ENCODE measurements around the gene EPHA8. TPM values are rescaled to one million over a fixed set of nuclear protein-coding genes. Genes with fewer than 3 reads are reported as not detected.

The EPHA8 gene
- total and polyA plus RNA-seq, 2 of the 13 experiments (the other 11 are each of a cell fraction or from before 2014, with no cell fraction given), result not detected

DNA sequence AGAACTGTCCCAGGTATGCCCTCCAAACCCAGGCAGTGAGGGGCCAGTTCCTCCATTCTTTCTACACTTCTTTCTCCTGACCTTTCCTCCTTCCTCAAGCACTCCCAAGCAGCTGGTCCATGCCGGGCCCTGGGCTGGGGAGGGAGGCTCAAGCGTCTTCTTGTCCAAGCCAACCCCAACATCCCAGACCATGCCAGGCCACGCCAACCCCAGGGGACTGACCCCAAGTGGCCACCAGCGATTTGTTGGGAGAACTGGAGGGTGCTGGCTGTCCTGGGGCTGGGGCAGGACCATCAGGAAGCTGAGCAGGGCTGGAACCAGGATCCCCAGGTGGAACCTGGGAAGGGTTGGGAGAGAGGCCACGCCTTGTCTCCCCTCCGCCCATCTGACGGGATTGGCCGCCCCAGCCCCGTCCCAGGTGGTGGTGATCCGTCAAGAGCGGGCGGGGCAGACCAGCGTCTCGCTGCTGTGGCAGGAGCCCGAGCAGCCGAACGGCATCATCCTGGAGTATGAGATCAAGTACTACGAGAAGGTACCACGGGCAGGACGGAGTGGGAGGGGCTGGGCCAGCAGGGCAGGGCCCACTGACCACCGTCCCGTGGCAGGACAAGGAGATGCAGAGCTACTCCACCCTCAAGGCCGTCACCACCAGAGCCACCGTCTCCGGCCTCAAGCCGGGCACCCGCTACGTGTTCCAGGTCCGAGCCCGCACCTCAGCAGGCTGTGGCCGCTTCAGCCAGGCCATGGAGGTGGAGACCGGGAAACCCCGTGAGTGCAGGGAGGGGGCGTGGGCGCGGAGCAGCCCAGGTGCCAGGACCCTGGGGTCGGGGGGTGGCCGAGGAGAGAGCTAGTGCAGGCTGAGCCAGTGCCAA is 29.9 kb downstream of the EPHA8 start:
- intact Hi-C loops (cut with micrococcal nuclease; ENCODE audit: unreplicated experiment) (no loop called here), in situ Hi-C loops (cut with HindIII; ENCODE audit: extremely low pct_ligation_motif_present, low pct_unique_long_range_greater_than_20kb) (no loop called here)
- FAIRE-seq (no peak), ATAC-seq (no peak), DNase-seq (ENCODE audit: low spot score) (no peak)
- peaks cover 20 to 82% of the 10 kb centered on the region in 2 experiments; a peak in 4 of 5 replicates for H3K27me3 ChIP-seq (ENCODE audit: control insufficient read depth in 1 of 2, insufficient read depth in 2 of 2, low read length in 2 of 2)
- no peak overlapping the region for H3K4me3 ChIP-seq (replicated peaks in 1 of 3; ENCODE audit: insufficient read depth in 1 of 3, low read depth in 2 of 3, low read length in 3 of 3)
- H3K79me2 ChIP-seq (ENCODE audit: insufficient read depth, low read length), result no peaks in the 10 kb centered on the region
- CTCF ChIA-PET (ENCODE audit: low intra/inter-chr PET ratio, low total read pairs), result no interaction called here
- no peaks in the 10 kb centered on the region for H4K20me1 ChIP-seq (ENCODE audit: insufficient read depth, low read length)
- no peak overlapping the region for H3K27ac ChIP-seq (ENCODE audit: extremely low read length, insufficient read depth, low read length)
- H3K36me3 ChIP-seq (replicated peaks in 1 of 2; ENCODE audit: control insufficient read depth in 1 of 2, insufficient read depth in 2 of 2, low read length in 2 of 2), result no peaks in the 10 kb centered on the region
- 9% methylated on average over 11 of the region's 38 CpGs for WGBS (ENCODE audit: low lambda C conversion rate)
- no peak overlapping the region for H3K4me2 ChIP-seq (ENCODE audit: low read depth, low read length)
- POLR2A ChIA-PET, result no interaction called here
- H2AFZ ChIP-seq (ENCODE audit: low read length), result no peak overlapping the region
- H3K4me1 ChIP-seq (ENCODE audit: insufficient read depth, low read length), result no peaks in the 10 kb centered on the region
- no TSS peak for BruUV-seq (replicated peaks)
- H3K9ac ChIP-seq (ENCODE audit: insufficient read depth, low read depth, low read length), result no peak overlapping the region
- no peaks in the 10 kb centered on the region for H3K9me3 ChIP-seq (ENCODE audit: low read length)
- TF ChIP-seq RAD51 (IDR thresholded peaks at IDR 0.05; ENCODE audit: borderline replicate concordance), result no peak
- no peak for TF ChIP-seq ZNF121 (CRISPR knock-in tag; IDR thresholded peaks at IDR 0.05)
- TF ChIP-seq AKAP8 (CRISPR knock-in tag; IDR thresholded peaks at IDR 0.05), result no peak

DNA sequence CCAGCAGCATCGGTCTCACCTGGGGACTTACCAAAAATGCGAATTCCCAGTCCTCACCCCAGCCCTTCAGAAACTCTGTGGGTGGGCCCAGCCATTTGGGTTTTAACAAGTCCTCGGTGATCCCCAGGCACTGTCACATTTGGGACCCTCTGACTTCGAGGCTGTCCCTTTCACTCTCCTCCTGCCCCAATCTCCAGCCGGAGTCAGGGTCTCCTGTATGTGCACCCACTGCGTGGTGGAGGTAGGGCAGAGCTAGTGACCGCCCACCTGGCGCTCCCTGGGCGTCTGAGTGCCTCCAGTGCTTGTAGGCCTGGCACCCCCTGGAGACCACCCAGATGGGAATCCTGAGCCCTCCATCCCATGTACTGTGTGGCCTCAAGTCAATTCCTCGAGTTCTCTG is 31.1 kb downstream of the EPHA8 start:
- Histone ChIP-seq H3K36me3 (replicated peaks in 1 of 2; ENCODE audit: control insufficient read depth in 1 of 2, insufficient read depth in 2 of 2, low read length in 2 of 2) (no peaks in the 10 kb centered on the region), H3K4me3 (replicated peaks in 1 of 3; ENCODE audit: insufficient read depth in 1 of 3, low read depth in 2 of 3, low read length in 3 of 3) (no peak overlapping the region), H3K4me1 (ENCODE audit: insufficient read depth, low read length) (no peaks in the 10 kb centered on the region), H4K20me1 (ENCODE audit: insufficient read depth, low read length) (no peaks in the 10 kb centered on the region), H3K9ac (ENCODE audit: insufficient read depth, low read depth, low read length) (no peak overlapping the region), H3K9me3 (ENCODE audit: low read length) (no peaks in the 10 kb centered on the region), H3K27ac (ENCODE audit: extremely low read length, insufficient read depth, low read length) (no peak overlapping the region), H3K4me2 (ENCODE audit: low read depth, low read length) (no peak overlapping the region), H3K79me2 (ENCODE audit: insufficient read depth, low read length) (no peaks in the 10 kb centered on the region), H2AFZ (ENCODE audit: low read length) (no peak overlapping the region), H3K27me3 (ENCODE audit: control insufficient read depth in 1 of 2, insufficient read depth in 2 of 2, low read length in 2 of 2) (peaks cover 20 to 83% of the 10 kb centered on the region in 2 experiments; a peak in 4 of 5 replicates)
- in situ Hi-C loops (cut with HindIII; ENCODE audit: extremely low pct_ligation_motif_present, low pct_unique_long_range_greater_than_20kb) (no loop called here), intact Hi-C loops (cut with micrococcal nuclease; ENCODE audit: unreplicated experiment) (no loop called here)
- no TSS peak for BruUV-seq (replicated peaks)
- POLR2A ChIA-PET, result no interaction called here
- WGBS (ENCODE audit: low lambda C conversion rate), result 18% methylated on average over 5 of the region's 10 CpGs
- ATAC-seq, result no peak
- CTCF ChIA-PET (ENCODE audit: low intra/inter-chr PET ratio, low total read pairs), result no interaction called here
- DNase-seq (ENCODE audit: low spot score), result no peak
- no peak for FAIRE-seq
- TF ChIP-seq, protein P1, sequence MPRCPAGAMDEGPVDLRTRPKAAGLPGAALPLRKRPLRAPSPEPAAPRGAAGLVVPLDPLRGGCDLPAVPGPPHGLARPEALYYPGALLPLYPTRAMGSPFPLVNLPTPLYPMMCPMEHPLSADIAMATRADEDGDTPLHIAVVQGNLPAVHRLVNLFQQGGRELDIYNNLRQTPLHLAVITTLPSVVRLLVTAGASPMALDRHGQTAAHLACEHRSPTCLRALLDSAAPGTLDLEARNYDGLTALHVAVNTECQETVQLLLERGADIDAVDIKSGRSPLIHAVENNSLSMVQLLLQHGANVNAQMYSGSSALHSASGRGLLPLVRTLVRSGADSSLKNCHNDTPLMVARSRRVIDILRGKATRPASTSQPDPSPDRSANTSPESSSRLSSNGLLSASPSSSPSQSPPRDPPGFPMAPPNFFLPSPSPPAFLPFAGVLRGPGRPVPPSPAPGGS (CRISPR knock-in tag; IDR thresholded peaks at IDR 0.05), result no peak
- TF ChIP-seq MTF2 (CRISPR knock-in tag; IDR thresholded peaks at IDR 0.05; ENCODE audit: borderline replicate concordance), result no peak
- no peak for TF ChIP-seq SRSF4 (IDR thresholded peaks at IDR 0.05; ENCODE audit: low read depth, low read length, poor library complexity, severe bottlenecking)
- TF ChIP-seq POGZ (CRISPR knock-in tag; IDR thresholded peaks at IDR 0.05), result no peak
- TF ChIP-seq GATA4 (IDR thresholded peaks at IDR 0.05; ENCODE audit: borderline replicate concordance, low read depth), result no peak
- TF ChIP-seq, protein P2, sequence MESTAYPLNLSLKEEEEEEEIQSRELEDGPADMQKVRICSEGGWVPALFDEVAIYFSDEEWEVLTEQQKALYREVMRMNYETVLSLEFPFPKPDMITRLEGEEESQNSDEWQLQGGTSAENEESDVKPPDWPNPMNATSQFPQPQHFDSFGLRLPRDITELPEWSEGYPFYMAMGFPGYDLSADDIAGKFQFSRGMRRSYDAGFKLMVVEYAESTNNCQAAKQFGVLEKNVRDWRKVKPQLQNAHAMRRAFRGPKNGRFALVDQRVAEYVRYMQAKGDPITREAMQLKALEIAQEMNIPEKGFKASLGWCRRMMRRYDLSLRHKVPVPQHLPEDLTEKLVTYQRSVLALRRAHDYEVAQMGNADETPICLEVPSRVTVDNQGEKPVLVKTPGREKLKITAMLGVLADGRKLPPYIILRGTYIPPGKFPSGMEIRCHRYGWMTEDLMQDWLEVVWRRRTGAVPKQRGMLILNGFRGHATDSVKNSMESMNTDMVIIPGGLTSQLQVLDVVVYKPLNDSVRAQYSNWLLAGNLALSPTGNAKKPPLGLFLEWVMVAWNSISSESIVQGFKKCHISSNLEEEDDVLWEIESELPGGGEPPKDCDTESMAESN (CRISPR knock-in tag; conservative IDR thresholded peaks at IDR 0.05), result no peak
- TF ChIP-seq WIZ (CRISPR knock-in tag; IDR thresholded peaks at IDR 0.05), result no peak
- TF ChIP-seq, protein P3, sequence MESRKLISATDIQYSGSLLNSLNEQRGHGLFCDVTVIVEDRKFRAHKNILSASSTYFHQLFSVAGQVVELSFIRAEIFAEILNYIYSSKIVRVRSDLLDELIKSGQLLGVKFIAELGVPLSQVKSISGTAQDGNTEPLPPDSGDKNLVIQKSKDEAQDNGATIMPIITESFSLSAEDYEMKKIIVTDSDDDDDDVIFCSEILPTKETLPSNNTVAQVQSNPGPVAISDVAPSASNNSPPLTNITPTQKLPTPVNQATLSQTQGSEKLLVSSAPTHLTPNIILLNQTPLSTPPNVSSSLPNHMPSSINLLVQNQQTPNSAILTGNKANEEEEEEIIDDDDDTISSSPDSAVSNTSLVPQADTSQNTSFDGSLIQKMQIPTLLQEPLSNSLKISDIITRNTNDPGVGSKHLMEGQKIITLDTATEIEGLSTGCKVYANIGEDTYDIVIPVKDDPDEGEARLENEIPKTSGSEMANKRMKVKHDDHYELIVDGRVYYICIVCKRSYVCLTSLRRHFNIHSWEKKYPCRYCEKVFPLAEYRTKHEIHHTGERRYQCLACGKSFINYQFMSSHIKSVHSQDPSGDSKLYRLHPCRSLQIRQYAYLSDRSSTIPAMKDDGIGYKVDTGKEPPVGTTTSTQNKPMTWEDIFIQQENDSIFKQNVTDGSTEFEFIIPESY (CRISPR knock-in tag; IDR thresholded peaks at IDR 0.05), result no peak
- no peak for TF ChIP-seq ZBTB7A (CRISPR knock-in tag; IDR thresholded peaks at IDR 0.05)
- TF ChIP-seq RXRA (CRISPR knock-in tag; IDR thresholded peaks at IDR 0.05), result no peak
